EL (cell line): ENCODE measurements around the gene NOC2L.

Experiments
- DNase-seq: peaks from one replicate; pipeline ENCODE4 v3.0.0-alpha.2; 2016

NOC2L gene

DNA sequence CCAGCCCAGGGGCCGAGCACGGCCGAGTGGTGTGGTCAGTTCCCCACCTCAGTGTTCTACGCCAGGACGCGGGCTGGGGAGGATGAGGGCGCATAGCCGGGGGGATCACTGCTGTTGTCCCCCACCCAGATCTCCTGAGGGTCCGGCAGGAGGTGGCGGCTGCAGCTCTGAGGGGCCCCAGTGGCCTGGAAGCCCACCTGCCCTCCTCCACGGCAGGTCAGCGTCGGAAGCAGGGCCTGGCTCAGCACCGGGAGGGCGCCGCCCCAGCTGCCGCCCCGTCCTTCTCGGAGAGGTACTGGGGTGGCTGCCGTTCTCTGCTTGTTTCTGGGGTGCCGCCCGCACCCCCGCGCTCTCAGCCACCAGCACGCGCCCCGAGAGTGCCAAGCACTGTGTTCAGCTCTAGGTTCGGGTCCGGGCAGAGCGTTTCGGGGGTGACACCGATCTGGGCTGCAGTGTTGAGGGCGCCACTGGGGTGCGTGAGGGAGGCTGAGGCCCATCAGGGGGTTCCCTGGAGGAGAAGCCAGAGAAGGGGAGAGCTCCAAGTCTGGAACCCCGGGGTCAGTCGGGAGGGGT, 18.0 kb downstream of the NOC2L start:
- DNase-seq: no peak

DNA sequence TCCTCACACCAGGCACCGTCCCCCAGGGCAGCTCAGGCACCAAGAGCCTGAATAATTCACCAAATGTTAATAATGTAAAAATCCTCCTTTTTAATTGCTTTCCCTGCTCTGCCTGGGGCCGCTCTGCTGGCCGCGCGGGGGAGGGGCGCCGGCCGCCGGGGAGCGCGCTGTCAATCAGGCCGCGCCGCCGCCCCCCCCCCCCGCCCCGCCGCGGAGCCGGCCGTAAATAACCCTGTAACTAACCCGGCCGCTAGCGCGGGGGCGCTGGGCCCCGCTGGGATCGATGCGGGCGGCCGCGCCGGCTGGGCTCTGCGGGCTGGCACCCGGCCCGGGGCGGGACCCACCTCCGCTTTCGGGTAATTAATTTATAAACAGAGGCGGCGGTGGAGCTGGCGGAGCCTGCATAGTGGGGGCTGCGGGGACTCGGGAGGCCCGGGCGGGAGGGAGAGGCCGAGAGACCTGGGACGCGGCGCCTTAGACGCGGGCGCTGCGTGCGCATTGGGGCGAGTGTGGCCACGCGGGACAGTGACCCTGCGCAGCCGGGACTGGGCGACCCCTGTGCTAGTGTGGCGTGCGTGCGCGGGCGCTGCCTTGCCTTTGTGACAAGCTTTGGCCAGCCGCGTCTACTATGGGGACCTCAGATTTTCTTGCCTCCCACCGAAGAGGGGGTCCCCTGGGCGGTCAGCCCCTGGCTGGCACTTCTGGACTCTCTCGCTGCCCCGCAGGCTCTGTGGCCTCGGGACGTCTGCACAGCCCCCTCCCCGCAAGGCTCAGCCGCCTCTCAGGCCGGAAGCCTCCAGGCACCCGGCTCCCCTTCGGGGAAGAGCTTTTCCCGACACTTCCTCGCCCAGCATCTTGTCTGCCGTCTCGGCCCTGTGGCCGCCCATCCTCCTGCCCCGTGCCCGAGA, 18.7 kb downstream of the NOC2L start:
- peak; percentile 64 for DNase-seq

DNA sequence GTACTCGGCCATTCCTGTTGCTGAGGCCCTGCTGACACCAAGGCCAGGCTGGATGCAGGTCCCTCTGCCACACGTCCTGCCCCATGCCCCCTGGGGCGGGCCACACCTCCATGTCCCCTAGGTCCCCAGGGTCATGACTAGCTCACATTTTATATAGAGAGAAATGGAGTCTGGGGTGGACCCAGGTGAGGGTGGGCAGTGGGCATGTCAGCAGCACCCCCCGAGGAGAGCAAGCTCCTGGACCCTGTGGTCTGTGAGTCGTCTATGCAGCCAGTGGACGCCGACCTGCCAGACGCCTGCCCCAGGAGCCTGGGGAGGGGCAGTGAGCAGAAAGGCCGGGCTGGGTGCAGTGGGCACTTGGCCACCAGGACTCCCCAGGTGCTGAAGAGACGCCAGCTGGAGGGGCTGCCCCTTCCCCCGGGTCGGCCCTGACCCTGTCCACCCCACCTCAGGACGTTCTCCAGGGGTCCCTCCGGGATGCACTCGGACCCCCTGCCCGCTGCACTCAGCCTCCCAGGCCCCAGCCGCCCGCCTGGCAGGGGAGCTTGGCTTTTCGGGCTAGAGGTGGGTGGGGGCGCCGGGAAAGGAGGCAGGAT, 19.4 kb downstream of the NOC2L start:
- no peak for DNase-seq

DNA sequence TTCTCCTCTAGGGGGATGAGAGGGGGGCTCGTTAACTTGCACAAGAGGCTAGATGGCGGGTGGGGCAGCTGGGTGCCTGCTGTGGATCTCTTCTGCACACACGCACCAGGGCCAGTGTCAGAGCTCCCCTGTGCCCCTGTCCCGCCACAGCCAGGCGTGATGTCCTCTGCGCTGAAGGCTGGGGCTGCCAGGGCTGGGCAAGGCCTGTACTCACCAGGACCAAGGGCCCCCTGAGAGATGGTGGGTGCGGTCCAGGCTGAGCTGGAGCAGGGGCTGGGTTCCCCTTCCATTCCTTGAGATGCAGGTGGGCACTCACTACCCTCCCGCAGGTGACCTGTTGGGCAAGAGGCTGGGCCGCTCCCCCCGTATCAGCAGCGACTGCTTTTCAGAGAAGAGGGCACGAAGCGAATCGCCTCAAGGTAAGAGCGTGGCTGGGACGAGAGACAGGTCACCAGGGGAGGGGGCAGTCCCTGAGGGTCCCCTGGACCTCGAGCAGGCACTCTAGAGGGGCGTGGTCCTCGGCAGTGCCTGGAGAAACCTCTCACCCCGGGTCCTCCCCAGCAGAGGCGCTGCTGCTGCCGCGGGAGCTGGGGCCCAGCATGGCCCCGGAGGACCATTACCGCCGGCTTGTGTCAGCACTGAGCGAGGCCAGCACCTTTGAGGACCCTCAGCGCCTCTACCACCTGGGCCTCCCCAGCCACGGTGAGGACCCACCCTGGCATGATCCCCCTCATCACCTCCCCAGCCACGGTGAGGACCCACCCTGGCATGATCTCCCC, 20.2 kb downstream of the NOC2L start:
- no peak for DNase-seq

DNA sequence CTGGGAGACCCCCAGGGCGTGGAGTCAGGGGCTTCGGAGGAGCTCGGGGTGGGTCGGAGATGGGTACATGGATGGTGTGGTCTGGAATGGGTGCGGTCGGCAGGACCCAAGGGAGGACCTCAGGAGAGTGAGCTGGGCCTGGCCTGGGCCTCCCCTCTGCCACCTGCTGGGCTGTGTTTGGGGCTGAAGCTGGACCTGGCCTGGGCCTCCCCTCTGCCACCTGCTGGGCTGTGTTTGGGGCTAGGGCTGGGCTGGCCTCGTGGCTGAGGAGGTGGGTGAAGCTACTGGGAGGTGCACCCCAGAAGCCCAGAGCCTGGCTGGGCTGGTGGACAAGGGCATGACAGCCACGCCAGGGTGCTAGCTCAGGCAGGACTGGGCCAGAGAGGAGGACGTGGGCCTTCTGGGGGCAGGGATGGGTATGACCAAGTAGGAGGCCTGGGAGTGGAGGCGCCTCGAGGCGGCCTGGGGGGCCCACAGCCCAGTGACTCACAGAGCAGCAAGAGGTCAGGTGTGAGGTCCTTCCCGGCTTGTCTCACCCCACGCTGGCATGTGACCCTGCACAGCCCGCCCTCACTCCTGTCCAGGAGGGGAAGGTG, 20.9 kb downstream of the NOC2L start:
- peak; percentile 70 for DNase-seq

GRCh38 chr1:937521-937920, 21.5 kb downstream of the NOC2L start:
- DNase-seq: no peak

DNA sequence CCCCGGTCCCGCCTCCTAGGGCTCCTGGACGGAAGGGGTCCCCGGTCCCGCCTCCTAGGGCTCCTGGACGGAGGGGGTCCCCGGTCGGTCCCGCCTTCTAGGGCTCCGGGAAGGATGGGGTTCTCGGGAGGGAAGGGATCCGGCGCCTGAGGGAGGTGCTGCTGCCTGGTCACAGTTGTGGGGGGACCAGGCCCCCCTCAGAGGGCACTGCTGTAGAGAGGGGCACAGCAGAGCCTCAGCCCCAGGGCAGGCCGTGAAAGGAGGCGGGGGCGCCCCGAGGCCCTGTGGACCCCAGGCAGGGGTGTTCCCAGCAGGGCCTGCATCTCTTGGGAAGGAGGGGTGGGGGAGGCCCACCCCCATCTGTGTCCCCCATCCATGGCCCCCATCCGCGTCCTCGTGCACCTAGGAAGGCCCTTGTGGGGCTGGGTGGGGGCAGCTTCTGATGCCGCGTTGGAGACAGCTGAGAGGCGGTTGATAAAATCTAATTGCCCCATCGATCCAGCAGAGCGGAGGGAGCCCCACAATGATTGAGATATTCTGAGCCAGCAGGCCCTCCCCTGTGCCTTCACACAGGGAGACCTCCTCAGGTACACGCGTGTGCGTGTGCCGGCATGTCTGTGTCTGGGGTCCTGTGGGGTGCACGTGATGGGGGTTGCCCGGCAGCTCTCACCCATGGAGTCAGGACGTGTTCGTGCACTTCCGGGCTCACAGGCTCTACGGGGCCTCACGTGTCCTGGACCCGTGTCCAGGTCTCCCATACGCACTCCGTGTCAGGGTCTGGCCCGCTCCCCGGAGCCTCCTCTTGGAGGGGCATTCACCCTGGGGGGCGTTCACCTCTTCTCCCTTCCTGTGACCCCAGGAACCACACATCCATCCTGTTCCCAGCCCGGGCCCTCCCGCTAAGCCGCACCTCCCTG, 22.4 kb downstream of the NOC2L start:
- DNase-seq: no peak

DNA sequence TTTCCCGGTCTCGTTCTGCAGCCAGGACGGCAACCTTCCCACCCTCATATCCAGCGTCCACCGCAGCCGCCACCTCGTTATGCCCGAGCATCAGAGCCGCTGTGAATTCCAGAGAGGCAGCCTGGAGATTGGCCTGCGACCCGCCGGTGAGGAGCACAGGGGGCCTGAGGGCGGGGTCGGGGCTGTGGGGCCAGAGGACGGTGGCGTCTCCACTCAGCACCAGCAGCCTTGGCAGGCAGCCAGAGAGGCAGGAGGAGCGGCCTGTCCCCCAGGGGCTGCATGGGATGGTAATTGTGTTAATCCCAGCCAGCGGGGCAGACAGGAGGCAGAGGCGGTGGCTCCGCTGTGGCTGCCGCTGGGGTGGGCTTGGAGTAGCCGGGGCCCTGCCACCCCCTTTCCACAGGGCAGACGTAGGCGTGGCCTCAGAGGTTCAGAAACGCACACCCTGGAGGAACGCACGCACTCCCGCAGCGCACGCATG, 23.3 kb downstream of the NOC2L start:
- no peak for DNase-seq

DNA sequence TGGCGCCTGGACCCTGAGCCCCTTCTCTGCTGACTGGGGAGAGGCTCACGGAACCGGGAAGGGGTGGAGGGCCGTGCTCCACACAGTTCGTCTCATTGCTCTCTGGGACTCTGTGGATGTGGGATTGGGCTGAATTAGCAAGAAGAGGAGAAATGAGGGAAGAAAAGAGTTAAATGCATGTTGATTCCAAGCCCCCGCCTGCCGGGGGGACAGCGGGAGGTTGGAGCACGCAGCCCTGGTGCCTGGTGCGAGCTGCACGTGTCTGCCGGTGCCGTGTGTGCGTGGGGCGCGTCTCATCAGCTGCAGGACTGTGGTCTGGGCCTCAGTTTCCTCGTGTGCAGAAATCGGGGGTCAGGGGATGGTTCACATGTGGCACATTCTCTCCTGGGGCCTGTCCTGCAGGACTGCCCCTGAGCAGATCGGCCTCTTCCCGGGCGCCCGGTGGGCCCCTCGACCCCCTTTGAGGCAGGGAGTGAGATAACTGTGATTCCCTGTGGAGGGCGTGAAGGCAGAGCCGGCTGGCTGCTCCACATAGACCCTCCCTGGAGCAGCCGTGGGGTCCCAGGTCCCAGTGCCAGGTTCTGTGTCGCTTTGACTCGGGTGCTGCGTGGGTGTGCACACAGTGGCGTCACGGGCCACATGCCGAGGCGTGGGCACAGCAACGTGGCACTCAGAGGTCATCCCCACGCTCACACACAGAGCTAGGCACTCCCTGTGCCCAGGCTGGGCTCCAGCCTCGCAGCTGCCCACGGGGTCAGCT, 23.9 kb downstream of the NOC2L start:
- no peak for DNase-seq

GRCh38 chr1:933603-933940, 25.5 kb downstream of the NOC2L start:
- no peak for DNase-seq

DNA sequence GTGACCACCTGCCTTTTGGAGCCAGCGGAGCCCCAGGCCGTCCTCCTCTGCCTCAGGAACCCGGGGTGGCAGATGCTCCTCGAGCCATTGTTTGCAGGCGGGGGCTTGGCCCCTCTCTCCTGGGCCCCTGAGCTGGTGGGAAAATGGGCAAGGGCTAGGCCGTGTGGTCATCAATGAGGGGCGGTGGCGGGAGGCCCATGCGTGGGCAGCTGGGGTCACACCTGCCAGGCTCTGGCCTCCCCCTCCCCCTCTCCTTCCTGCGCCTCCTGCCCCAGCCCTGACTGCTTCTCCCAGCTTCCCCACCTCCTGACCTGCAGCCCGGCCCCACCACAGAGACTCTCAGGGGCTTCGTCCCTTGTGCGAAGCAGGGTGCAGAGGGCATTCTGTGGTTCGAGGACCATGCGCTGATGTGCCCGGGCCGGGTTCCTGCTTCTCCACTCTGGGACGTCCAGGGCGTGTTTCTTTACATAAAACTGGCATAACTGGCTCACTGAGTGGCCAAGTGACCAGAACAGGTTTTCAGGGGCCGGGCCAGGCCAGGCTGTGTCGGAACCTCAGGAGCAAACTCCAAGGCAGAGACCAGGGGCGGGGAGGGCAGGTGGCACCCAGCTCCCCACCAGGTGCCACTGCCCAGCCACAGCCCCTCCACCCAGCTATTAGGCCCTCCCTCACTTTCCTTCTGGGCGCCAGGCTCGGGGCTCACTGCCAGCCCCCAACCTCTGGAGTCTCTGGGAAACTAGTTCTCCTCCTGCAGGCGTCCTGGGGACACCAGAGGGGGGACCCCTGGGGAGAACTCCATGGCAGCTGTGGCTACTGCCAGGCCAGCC, 26.1 kb downstream of the NOC2L start:
- no peak for DNase-seq

DNA sequence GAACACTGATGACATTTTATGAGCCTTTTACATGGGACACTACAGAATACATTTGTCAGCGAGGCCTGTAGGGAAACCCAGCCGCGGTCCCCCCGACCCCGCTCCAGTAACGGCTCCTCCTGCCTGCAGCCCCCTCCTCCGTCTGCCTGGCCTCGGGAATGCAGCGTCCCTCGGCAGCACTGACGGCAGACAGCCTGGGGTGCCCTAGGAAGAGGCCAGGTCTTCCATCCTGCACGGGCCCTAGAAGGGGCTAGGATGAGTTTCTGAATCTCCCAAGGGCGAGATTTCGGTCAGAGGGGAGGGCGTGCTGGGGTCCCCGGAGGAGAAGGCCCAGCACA, 26.9 kb downstream of the NOC2L start:
- no peak for DNase-seq

- DNase-seq: no peak
These were observed 27.5 kb downstream of the NOC2L start for GRCh38 chr1:931380-932172.

DNA sequence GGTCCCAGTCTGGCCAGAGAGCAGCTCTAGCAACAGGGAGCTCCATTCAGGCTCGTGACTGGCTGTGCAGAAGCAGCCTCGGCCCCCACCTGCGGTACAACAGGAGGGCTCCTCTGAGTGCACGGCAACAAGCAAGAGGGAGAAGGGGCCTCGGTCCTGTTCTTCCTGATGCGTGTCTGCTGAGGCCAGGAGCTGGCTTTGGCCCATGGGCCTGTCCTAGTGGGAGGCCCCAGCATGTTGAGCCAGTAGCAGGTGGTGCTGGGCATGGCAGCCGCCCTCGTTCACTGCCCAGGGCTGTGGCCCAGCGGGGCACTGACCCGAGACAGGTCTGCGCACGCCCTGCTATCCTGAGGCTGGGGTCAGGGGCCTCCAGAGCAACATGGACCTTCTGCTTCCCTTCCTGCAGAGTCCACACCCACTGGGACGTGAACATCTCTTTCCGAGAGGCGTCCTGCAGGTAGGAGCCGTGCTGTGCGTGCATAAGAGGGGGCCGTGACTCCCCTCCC, 28.4 kb downstream of the NOC2L start:
- DNase-seq: no peak

DNA sequence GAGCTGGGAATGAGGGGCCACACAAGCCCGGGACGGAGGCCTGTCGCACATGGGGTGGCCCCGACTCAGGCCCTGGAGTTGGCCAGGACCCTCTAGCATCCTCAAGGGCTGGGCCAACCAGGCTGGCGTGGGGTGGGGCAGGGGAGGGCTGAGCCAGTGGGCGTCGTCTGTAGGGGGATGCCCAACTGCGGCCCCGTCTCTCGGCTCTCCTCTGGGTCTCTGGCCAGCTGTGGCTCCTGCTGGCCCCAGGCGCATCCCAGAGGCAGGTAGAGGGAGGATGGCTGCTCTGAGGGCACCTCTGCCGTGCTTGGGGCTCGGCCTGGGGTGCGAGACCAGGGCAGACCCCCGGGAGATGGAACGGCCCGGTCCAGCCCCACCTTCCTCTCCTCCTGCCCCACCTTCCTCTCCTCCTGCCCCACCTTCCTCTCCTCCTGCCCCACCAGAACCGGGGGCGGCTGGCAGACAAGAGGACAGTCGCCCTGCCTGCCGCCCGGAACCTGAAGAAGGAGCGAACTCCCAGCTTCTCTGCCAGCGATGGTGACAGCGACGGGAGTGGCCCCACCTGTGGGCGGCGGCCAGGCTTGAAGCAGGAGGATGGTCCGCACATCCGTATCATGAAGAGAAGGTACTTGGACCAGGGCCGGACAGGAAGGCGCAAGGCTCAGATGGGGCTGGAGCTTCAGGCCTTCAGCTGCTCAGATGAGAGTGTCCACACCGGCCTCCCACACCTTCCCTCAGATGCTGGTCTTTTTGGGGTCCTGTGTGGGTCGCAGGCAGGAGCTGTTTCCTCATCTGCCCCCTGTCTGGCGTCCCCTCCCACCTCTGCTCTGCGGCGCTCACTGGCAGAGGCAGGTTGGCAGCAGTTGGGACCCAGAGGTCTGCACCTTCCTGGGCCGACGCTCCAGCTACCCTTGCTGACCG, 29.1 kb downstream of the NOC2L start:
- no peak for DNase-seq

DNA sequence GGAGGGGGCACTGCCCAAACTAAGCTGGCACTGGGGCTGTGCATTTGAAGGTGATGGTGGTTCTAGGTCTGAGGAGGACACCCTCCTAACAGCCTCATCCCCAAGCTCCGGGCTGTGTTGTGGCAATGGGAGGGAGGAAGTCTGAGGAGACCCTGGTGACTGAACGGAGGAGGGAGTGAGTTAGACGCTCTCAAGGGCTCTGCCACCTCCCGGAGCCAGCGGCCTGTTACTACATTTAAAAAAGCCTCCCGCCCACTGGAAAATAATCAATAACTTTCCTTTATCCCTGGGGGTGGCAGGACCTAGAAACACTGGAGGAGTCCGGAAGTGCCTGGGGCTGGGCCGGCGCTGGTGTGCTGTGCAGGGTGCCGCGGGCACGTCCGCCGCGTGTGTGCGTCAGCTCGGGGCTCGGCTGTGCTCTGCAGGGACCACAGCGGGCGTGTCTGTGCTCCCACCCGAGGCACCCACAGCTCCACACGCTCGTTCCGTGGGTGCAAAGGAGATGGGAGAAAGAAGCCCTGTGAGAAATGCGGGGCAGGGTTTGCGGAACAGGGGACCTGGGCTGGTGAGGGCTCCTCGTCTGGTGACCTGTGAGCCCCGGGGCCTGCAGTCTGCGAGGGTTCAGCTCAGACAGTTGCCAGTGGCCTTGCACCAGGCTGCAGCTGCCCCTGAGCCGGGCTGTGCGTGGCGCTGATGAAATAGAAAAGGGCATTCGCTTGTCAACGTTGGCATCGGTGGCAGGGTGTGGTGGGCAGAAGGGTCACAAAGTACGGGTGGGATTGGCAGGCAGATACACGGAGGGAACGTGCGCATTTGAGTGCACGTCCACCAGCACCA, 30.0 kb downstream of the NOC2L start:
- no peak for DNase-seq

DNA sequence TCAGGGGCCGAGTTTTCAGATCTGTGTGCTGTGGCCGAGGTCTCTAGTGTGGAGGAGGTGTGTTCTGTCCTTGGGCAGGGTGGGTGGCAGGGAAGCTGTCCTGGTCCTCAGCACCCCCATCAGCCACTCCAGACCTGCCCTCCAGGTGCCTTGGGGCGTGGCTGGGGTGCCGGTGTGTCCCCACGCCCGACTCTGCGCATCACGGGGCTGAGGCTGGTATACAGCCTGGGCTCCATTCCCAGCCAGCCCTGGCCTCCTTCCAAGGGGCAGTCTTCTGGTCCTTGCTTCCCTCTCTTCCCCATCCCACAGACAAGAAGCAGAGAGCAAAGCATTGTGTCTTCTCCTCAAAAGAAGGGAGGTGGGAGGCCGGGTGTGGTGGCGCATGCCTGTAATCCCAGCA, 31.3 kb downstream of the NOC2L start:
- DNase-seq: no peak
